ENCODE data around the gene WIF1.

Gene WIF1

GRCh38 chr12:65121049-65121955, at the start of gene WIF1:
TSS of gene WIF1 (minus strand) at chr12:65121305. CDS start at chr12:65121191, 114 bp downstream.
- peak; percentile 25; the same call in 1 of the 2 replicates for TF ChIP-seq CTCF (IDR thresholded peaks at IDR 0.05)

- no peak for TF ChIP-seq CTCF (IDR thresholded peaks at IDR 0.05)
Measured at GRCh38 chr12:65170209-65170881, 49.2 kb upstream of the WIF1 start.

- no peak for TF ChIP-seq CTCF (IDR thresholded peaks at IDR 0.05)
Measured at GRCh38 chr12:65169320-65170208, 48.5 kb upstream of the WIF1 start, which contains the start of gene LEMD3. TSS of gene LEMD3 (plus strand) at chr12:65169583. CDS start at chr12:65169597, 14 bp downstream.

GRCh38 chr12:65168681-65169319, 47.7 kb upstream of the WIF1 start:
- no peak for TF ChIP-seq CTCF (IDR thresholded peaks at IDR 0.05)

- no peak for TF ChIP-seq CTCF (IDR thresholded peaks at IDR 0.05)
Measured at GRCh38 chr12:65164774-65165173, 43.7 kb upstream of the WIF1 start.

GRCh38 chr12:65164244-65164643, 43.1 kb upstream of the WIF1 start:
- TF ChIP-seq CTCF (IDR thresholded peaks at IDR 0.05) = no peak
